Testis (tissue), 2 donors: ENCODE data around the gene LENEP.

Source experiments
- POLR2A ChIP-seq: fragments of 450-650 bp; IDR thresholded peaks from one replicate; pipeline ENCODE4 v1.6.1; 2017; ENCODE audit warnings: antibody characterized with exemption, mild to moderate bottlenecking, moderate library complexity
- TF ChIP-seq, protein P1 (sequence below), 3 experiments: fragments of 450-650 bp in 2 of 3; fragments of 200-600 bp in 1 of 3; sonication (generic) in 1 of 3; IDR thresholded peaks; one replicate each; pipeline ENCODE4 v1.5.1; 2016 to 2019; ENCODE audit warnings: antibody characterized with exemption in 3 of 3, mild to moderate bottlenecking in 2 of 3, moderate library complexity in 1 of 3

DNA sequence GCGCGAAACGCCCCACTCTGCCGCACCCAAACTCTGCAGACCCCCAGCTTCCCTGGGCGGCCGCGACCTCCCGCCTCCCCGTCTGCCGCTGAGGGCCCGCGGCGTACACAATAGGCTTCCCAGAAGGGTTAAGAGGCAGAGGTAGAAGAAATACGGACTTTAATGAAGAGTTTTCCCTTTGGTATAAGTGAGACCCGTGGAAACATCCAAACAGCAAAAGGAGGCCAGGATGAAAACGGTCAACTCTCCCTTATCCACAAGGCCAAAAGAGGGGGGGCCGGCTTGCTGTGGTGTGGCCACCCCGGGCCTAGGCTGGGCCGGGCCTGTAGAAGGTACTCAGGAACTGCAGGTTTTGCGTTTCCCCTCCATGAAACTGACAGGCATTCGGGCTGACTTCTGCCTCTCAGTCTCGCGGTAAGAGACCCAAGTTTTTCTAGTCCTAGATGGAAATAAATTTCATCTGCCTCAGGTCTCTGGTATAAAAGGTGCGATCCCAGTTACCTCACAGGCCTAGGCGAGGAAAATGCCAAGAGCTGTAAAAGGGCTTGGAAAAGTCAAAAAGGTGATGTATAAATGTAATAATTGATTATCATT lies 31.1 kb upstream of the LENEP start:
- TF ChIP-seq, protein P1, sequence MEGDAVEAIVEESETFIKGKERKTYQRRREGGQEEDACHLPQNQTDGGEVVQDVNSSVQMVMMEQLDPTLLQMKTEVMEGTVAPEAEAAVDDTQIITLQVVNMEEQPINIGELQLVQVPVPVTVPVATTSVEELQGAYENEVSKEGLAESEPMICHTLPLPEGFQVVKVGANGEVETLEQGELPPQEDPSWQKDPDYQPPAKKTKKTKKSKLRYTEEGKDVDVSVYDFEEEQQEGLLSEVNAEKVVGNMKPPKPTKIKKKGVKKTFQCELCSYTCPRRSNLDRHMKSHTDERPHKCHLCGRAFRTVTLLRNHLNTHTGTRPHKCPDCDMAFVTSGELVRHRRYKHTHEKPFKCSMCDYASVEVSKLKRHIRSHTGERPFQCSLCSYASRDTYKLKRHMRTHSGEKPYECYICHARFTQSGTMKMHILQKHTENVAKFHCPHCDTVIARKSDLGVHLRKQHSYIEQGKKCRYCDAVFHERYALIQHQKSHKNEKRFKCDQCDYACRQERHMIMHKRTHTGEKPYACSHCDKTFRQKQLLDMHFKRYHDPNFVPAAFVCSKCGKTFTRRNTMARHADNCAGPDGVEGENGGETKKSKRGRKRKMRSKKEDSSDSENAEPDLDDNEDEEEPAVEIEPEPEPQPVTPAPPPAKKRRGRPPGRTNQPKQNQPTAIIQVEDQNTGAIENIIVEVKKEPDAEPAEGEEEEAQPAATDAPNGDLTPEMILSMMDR (IDR thresholded peaks at IDR 0.05) = no peak
- no peak for TF ChIP-seq POLR2A
